GM18873 (cell line): Measurements from ENCODE around the gene BARX2.

ENCODE experiments used
- ATAC-seq: cut with Tn5 transposase; IDR thresholded peaks from one replicate; pipeline ENCODE4 v1.9.1; 2021; ENCODE audit warnings: mild to moderate bottlenecking, moderate library complexity, moderate number of reproducible peaks; ENCODE audit not compliant: unreplicated experiment, low FRiP score

Gene BARX2

GRCh38 chr11:129373489-129373953, 2.1 kb upstream of the BARX2 start:
- ATAC-seq = no peak

DNA sequence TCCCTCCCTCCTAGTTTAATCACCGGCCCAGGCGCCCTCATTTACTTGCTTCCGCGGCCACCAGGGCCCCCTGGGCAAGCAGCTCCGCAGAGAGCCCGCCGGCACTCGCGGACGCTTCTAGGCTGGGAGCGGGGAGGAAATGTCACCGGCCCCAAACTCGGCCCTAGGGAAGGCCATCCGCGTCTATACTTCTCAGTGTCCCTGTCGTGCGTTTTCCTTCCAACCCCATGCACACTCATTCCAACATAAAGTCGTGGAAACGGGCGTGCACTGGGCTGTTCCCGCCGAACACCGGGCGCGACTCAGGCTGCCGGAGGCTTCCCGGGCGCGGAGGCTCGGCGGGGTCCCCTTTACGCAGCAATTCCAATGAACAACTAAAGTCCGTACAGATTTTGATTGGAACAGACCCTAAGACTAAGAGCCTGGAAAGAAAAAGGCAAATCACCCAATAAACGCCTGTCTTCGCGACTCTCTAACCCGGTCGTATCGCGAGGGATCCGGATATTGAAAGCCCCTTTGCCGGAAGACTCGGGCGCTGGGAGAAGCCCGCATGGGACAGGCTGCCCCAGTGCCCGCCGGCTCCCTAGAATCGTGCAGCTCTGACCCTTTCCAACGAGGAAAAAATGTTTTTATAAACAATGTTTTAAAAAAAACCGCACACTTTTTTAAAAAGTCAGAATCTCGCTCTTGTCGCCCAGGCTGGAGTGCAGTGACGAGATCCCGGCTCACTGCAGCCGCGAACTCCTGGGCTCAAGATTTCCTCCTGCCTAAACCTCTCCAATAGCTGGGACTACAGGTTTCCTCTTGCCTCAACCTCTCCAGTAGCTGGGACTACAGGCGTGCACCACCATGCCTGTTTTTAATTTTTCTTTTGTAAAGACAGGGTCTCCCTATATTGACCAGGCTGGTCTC, 1.3 kb upstream of the BARX2 start:
- no peak for ATAC-seq

GRCh38 chr11:129374993-129375750, 476 bp upstream of the BARX2 start:
- ATAC-seq = no peak

DNA sequence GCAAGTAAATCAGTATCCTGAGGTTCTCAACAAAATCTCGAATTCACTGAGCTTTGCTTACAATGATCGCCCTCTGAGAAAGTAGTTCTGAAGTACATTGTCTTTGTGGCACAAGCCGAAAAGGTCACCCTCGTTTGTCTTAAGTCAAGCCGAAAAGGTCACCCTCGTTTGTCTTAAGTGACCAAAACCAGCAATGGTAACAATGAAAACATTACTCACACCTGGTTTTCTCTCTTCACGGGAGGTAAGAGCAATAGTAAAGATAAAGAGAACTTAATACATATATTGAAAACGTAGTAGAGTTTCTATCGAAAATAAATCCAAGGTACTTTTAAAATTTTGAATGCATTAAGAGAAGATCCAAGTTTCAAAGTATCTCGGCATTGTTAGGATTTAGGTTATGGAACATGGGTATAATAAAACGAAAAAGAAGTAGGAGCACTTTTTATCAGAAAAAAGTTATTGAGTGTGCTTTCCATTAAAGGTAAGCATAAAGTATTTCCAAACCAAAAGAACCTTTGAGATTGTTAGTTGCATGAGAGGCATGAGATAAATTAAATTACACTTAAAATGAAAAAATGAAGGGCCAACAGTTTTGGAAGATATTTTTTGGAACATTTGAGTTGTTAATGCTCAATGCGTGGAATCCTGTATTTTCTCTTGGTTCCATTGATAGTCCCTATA, 1.2 kb downstream of the BARX2 start:
- no peak for ATAC-seq

GRCh38 chr11:129377739-129378138, 2.1 kb downstream of the BARX2 start:
- no peak for ATAC-seq

- no peak for ATAC-seq
Measured at GRCh38 chr11:129380413-129380812, 4.8 kb downstream of the BARX2 start.

- ATAC-seq = no peak
Measured at GRCh38 chr11:129382583-129382982, 6.9 kb downstream of the BARX2 start.

GRCh38 chr11:129383060-129383459, 7.4 kb downstream of the BARX2 start:
- ATAC-seq = no peak

DNA sequence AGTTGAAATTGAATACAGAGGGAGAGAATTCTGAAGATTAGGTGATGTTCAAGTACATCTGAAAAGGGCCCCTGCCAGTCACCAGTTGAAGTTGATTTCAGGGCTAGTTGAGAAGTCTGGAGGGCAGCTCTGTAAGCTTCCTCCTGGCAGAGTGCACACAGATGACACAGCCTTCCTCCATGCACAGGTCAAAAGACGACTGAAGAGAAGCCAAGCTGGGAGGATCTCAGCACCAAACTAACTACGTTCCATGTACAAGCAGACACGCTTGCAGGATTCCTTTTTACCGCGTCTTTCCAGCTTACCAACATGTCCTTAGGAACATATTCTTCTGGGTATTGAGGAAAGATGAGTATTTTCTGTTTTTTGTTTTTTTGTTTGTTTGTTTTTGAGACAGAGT, 7.9 kb downstream of the BARX2 start:
- no peak for ATAC-seq

GRCh38 chr11:129384415-129384814, 8.8 kb downstream of the BARX2 start:
- no peak for ATAC-seq

DNA sequence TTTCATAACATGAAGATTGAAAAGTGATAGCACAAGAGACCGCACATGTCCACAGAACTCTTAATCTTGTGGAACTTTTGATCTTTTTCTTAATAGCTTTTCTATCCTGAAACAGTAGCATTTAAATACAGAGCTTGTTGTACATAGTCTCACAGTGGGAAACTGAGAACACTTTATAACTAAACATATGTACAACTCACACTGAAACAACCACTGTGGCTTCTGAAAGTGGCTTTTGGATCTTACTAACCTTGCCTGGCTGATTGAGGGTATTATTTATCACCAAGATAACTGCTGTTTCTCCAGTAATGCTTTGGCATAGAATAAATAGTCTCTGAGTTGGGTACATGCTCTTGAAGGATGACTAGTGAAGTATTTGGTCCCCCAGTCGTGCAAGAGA, 10.2 kb downstream of the BARX2 start:
- no peak for ATAC-seq

DNA sequence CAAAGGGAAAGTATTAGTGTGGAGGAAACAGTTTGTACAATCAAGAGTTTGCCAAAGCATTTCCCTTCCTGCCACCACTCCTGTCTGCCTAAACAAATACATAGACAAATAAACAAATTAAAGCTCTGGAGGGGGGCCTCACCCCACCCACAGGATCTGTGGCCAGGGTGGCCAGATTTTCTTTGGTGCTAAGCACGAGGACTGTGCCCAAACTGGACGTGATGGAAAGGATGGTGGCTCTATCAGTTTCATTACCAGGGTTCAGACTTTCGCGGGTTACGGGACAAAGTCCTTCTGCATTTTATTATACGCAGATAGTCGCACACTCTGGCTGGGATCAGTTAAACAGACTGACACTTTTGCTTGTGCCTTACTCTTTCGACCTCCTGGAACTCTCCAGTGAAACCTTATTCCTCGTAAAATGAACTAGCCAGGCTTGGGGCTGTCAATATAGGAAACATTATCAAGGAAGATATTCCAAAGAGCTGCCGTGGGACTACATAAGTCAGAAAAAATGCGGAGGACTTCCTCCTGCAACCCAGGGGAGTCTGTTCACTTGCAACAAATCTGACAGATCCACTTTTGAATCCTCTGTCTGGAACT, 11.2 kb downstream of the BARX2 start:
- no peak for ATAC-seq

- ATAC-seq = no peak
Measured at GRCh38 chr11:129387434-129387833, 11.8 kb downstream of the BARX2 start.

GRCh38 chr11:129388824-129389223, 13.2 kb downstream of the BARX2 start:
- no peak for ATAC-seq

- ATAC-seq = no peak
Measured at GRCh38 chr11:129390303-129390821, 14.7 kb downstream of the BARX2 start.

DNA sequence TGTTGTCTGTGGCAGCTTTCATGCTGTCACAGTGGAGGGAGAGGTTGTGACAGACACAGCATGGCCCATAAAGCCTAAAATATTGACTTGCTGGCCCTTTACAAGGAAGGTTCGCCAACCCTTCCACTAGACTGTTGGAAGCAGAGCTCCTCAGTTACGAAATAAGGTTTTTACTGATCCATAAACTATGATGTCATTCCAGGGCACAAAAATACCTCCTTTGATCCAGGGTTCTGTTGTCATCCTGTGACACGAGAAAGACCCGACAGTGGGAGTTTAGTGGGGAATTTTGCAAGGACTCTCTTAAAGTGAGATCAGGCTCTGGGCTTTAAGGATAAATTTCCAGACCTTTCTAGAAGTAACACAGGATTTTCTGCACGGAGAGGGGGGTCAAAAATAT, 15.7 kb downstream of the BARX2 start:
- no peak for ATAC-seq

- ATAC-seq = no peak
Measured at GRCh38 chr11:129391821-129392220, 16.2 kb downstream of the BARX2 start.

DNA sequence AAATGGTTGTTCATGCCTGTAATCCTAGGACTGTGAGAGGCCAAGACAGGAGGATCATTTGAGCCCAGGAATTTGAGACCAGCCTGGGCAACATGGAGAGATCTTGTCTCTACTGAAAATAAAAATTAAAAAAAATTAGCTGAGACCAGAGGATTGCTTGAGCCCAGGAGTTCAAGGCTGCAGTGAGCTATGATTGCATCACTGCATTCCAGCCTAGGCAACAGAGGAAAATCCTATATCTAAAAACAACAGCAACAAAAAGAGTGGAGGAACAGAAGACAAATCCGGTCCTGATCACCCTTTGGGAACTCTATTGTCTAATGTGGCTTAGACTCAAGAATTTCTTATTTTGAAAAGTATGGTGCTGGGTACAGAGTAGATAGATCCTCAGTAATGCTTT, 17.3 kb downstream of the BARX2 start:
- ATAC-seq = no peak

- ATAC-seq = no peak
Measured at GRCh38 chr11:129394709-129395108, 19.1 kb downstream of the BARX2 start.

DNA sequence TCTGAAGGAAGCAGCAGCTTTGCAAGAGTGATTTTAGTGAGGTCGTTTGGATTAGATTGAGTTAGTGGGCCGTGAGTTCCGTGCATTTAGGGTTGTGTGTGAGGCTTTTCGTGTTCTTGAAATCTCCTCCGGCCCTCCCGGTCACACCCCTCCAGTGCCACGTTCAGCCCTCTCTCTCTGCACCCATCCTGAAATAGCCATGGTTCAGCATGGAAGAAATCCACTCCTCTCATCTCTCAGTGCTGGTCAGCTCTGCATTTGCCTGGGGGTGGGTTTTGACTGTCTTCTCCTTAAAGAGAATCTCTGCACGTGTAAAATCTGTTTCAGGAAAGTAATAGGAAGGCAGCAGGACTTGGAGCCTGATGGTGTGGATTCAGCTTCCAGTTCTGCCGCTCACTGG, 19.8 kb downstream of the BARX2 start:
- no peak for ATAC-seq
